ENCODE data around the gene OR10X1.

OR10X1 gene

GRCh38 chr1:158564608-158565007 lies 15.1 kb downstream of the OR10X1 start:
- Histone ChIP-seq H3K27ac (ENCODE audit: low read depth, low read length) (no peak overlapping the region), H3K79me2 (ENCODE audit: control insufficient read depth, insufficient read depth, low read length, unreplicated experiment) (no peaks in the 10 kb centered on the region), H2AFZ (ENCODE audit: low read length, unreplicated experiment) (no peak overlapping the region), H3K4me3 (ENCODE audit: low read depth, low read length) (no peak overlapping the region), H3K27me3 (ENCODE audit: insufficient read depth, low read length) (no peaks in the 10 kb centered on the region), H3K36me3 (ENCODE audit: insufficient read depth, low read length) (no peaks in the 10 kb centered on the region), H3K4me1 (ENCODE audit: control insufficient read depth, insufficient read depth, low read length, unreplicated experiment) (no peaks in the 10 kb centered on the region)

GRCh38 chr1:158563853-158564252 lies 15.8 kb downstream of the OR10X1 start:
- Histone ChIP-seq H3K4me1 (ENCODE audit: control insufficient read depth, insufficient read depth, low read length, unreplicated experiment) (no peaks in the 10 kb centered on the region), H2AFZ (ENCODE audit: low read length, unreplicated experiment) (no peak overlapping the region), H3K27ac (ENCODE audit: low read depth, low read length) (no peak overlapping the region)

GRCh38 chr1:158559696-158560095 lies 20.0 kb downstream of the OR10X1 start:
- Histone ChIP-seq H3K79me2 (ENCODE audit: control insufficient read depth, insufficient read depth, low read length, unreplicated experiment) (no peaks in the 10 kb centered on the region), H3K36me3 (ENCODE audit: insufficient read depth, low read length) (no peaks in the 10 kb centered on the region), H3K27me3 (ENCODE audit: insufficient read depth, low read length) (no peaks in the 10 kb centered on the region), H2AFZ (ENCODE audit: low read length, unreplicated experiment) (no peak overlapping the region), H3K4me1 (ENCODE audit: control insufficient read depth, insufficient read depth, low read length, unreplicated experiment) (no peaks in the 10 kb centered on the region), H3K27ac (ENCODE audit: low read depth, low read length) (no peak overlapping the region), H3K4me3 (ENCODE audit: low read depth, low read length) (no peak overlapping the region)

More at GRCh38 chr1:158563853-158564252, 15.8 kb downstream of the OR10X1 start:
- Histone ChIP-seq H3K36me3 (ENCODE audit: insufficient read depth, low read length) (no peaks in the 10 kb centered on the region), H3K27me3 (ENCODE audit: insufficient read depth, low read length) (no peaks in the 10 kb centered on the region), H3K79me2 (ENCODE audit: control insufficient read depth, insufficient read depth, low read length, unreplicated experiment) (no peaks in the 10 kb centered on the region), H3K4me3 (ENCODE audit: low read depth, low read length) (no peak overlapping the region)

GRCh38 chr1:158554352-158554751 lies 25.3 kb downstream of the OR10X1 start, which contains the start of gene OR6Y1:
TSS of gene OR6Y1 (minus strand) at chr1:158554405. CDS start at chr1:158548105, 6,300 bp downstream.
- Histone ChIP-seq H3K27ac (ENCODE audit: low read depth, low read length) (no peak within 1 kb of the TSS), H3K36me3 (ENCODE audit: insufficient read depth, low read length) (no peaks in the 10 kb centered on the region), H3K79me2 (ENCODE audit: control insufficient read depth, insufficient read depth, low read length, unreplicated experiment) (no peaks in the 10 kb centered on the region), H3K4me3 (ENCODE audit: low read depth, low read length) (no peak within 1 kb of the TSS), H3K4me1 (ENCODE audit: control insufficient read depth, insufficient read depth, low read length, unreplicated experiment) (no peaks in the 10 kb centered on the region), H2AFZ (ENCODE audit: low read length, unreplicated experiment) (no peak within 1 kb of the TSS), H3K27me3 (ENCODE audit: insufficient read depth, low read length) (peaks cover 7% of the 10 kb centered on the region; the same call in 1 of the 2 replicates)

- Histone ChIP-seq H3K79me2 (ENCODE audit: control insufficient read depth, insufficient read depth, low read length, unreplicated experiment) (no peaks in the 10 kb centered on the region), H3K27ac (ENCODE audit: low read depth, low read length) (no peak overlapping the region), H3K36me3 (ENCODE audit: insufficient read depth, low read length) (no peaks in the 10 kb centered on the region), H2AFZ (ENCODE audit: low read length, unreplicated experiment) (no peak overlapping the region), H3K4me3 (ENCODE audit: low read depth, low read length) (no peak overlapping the region), H3K27me3 (ENCODE audit: insufficient read depth, low read length) (peaks cover 7% of the 10 kb centered on the region; the same call in 1 of the 2 replicates), H3K4me1 (ENCODE audit: control insufficient read depth, insufficient read depth, low read length, unreplicated experiment) (no peaks in the 10 kb centered on the region)
Observed at GRCh38 chr1:158552296-158552695, 27.4 kb downstream of the OR10X1 start.

GRCh38 chr1:158547533-158547932 lies 32.2 kb downstream of the OR10X1 start:
- H3K36me3 ChIP-seq (ENCODE audit: insufficient read depth, low read length), result no peaks in the 10 kb centered on the region
- H3K4me3 ChIP-seq (ENCODE audit: low read depth, low read length), result no peak overlapping the region
- H3K4me1 ChIP-seq (ENCODE audit: control insufficient read depth, insufficient read depth, low read length, unreplicated experiment), result no peaks in the 10 kb centered on the region
- no peaks in the 10 kb centered on the region for H3K27me3 ChIP-seq (ENCODE audit: insufficient read depth, low read length)
- H3K79me2 ChIP-seq (ENCODE audit: control insufficient read depth, insufficient read depth, low read length, unreplicated experiment), result no peaks in the 10 kb centered on the region
- no peak overlapping the region for H2AFZ ChIP-seq (ENCODE audit: low read length, unreplicated experiment)
- no peak overlapping the region for H3K27ac ChIP-seq (ENCODE audit: low read depth, low read length)

- Histone ChIP-seq H3K27me3 (ENCODE audit: insufficient read depth, low read length) (no peaks in the 10 kb centered on the region), H3K36me3 (ENCODE audit: insufficient read depth, low read length) (no peaks in the 10 kb centered on the region), H3K4me1 (ENCODE audit: control insufficient read depth, insufficient read depth, low read length, unreplicated experiment) (no peaks in the 10 kb centered on the region), H2AFZ (ENCODE audit: low read length, unreplicated experiment) (no peak overlapping the region), H3K4me3 (ENCODE audit: low read depth, low read length) (peak overlapping the region; percentile 69), H3K79me2 (ENCODE audit: control insufficient read depth, insufficient read depth, low read length, unreplicated experiment) (no peaks in the 10 kb centered on the region), H3K27ac (ENCODE audit: low read depth, low read length) (no peak overlapping the region)
Observed at GRCh38 chr1:158537609-158538008, 42.1 kb downstream of the OR10X1 start.

GRCh38 chr1:158534496-158534895 lies 45.2 kb downstream of the OR10X1 start:
- no peak overlapping the region for H3K4me3 ChIP-seq (ENCODE audit: low read depth, low read length)
- H3K4me1 ChIP-seq (ENCODE audit: control insufficient read depth, insufficient read depth, low read length, unreplicated experiment), result no peaks in the 10 kb centered on the region
- no peak overlapping the region for H2AFZ ChIP-seq (ENCODE audit: low read length, unreplicated experiment)
- no peaks in the 10 kb centered on the region for H3K79me2 ChIP-seq (ENCODE audit: control insufficient read depth, insufficient read depth, low read length, unreplicated experiment)
- no peak overlapping the region for H3K27ac ChIP-seq (ENCODE audit: low read depth, low read length)
- peaks cover 10% of the 10 kb centered on the region; the same call in 1 of the 2 replicates for H3K27me3 ChIP-seq (ENCODE audit: insufficient read depth, low read length)
- H3K36me3 ChIP-seq (ENCODE audit: insufficient read depth, low read length), result no peaks in the 10 kb centered on the region

Data from ACC112 (cell line).